Measurements from ENCODE around the gene CLEC2D. TPM values are rescaled to one million over a fixed set of nuclear protein-coding genes. Genes with fewer than 3 reads are reported as not detected.

The CLEC2D gene
- total RNA-seq, result 3.5 TPM in 2 replicates

GRCh38 chr12:9669534-9669933 is at the start of gene CLEC2D:
Gene CLEC2D (plus strand): TSS chr12:9669713. CDS start chr12:9669735, 22 bp downstream.

GRCh38 chr12:9732921-9733461 is 63.5 kb downstream of the CLEC2D start, which contains the start of gene CLECL1:
Gene CLECL1 (minus strand): TSS chr12:9733097.

Small RNA genes within 50 kb of the gene (small RNA-seq; reads per million reads assigned to genes)
- gene AC010186.4 (not detected), gene RNU6-700P (not detected)

Other genes starting within 250 kb of the CLEC2D start
- gene KLRB1, start 61.8 kb upstream of the CLEC2D start, total RNA-seq, result not detected in 2 replicates
- gene CLECL1, start 63.4 kb downstream of the CLEC2D start, total RNA-seq, result not detected in 2 replicates
- gene CD69, start 91.2 kb downstream of the CLEC2D start, total RNA-seq, result 0.29 and 0.53 TPM in 2 replicates
- 0.27 TPM in 1 of 2 replicates, not detected in the other for gene KLRF1, start 157.8 kb downstream of the CLEC2D start, total RNA-seq
- 24.6 and 79.1 TPM in 2 replicates for gene CLEC2B, start 199.6 kb downstream of the CLEC2D start, total RNA-seq
- gene KLRF2, start 211.8 kb downstream of the CLEC2D start, total RNA-seq, result not detected in 2 replicates

All from thoracic aorta endothelial cell (primary cell).